Umbilical cord (tissue), 2 donors: ENCODE results near the gene KIAA1217. TPM values are rescaled to one million over a fixed set of nuclear protein-coding genes. Genes with fewer than 3 reads are reported as not detected.
A peak's percentile ranks its signal among the peaks of the same experiment; 100 is the strongest.

ENCODE experiments used
- DNase-seq: peaks from one replicate; pipeline ENCODE4 v3.0.0-alpha.2; 2015; ENCODE audit warnings: low spot score
- total RNA-seq: library from RNA; depleted of rRNA; stranded (reverse); fragments of >200 nt; gene quantifications from one replicate; pipeline ENCODE4 v1.2.3, GENCODE V29; 2014; ENCODE audit warnings: low replicate concordance; ENCODE audit not compliant: insufficient read depth

The KIAA1217 gene
- total RNA-seq, 1 donor from 2014 or later, result 32.0 TPM

- no peak for DNase-seq
Measured at GRCh38 chr10:24494777-24495176, 285.8 kb downstream of the KIAA1217 start.

GRCh38 chr10:24495666-24496460 is 286.9 kb downstream of the KIAA1217 start:
- DNase-seq, result peak; percentile 20

- DNase-seq, result peak; percentile 82
Measured at GRCh38 chr10:24496906-24497305, 288.0 kb downstream of the KIAA1217 start.

DNA sequence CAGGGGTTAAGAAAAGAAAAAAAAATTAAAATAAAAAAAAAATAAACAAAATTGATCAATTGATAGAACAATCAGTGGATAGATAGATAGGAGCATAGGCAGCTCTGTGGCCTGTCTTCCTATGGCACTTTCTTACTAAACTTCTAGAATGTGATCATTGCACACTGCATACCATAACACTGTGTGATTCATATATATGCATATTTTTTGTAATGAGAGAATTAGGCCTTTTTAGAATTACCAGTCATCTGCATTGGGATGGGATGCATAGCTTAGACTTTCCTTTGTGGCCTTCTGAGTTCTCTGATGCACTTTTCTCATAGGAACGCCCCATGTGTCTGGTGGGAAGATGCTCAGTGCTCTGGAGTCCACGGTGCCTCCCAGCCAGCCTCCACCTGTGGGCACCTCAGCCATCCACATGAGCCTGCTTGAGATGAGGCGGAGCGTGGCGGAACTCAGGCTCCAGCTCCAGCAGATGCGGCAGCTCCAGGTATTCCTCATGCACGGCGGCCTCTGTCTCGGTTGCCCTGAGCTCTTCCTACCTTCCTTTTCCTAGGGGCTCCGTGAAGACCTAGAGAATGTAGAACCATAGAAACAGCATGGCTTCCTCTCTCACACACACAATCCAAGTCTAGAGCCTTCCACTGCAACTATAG is 292.2 kb downstream of the KIAA1217 start:
- DNase-seq, result no peak

DNA sequence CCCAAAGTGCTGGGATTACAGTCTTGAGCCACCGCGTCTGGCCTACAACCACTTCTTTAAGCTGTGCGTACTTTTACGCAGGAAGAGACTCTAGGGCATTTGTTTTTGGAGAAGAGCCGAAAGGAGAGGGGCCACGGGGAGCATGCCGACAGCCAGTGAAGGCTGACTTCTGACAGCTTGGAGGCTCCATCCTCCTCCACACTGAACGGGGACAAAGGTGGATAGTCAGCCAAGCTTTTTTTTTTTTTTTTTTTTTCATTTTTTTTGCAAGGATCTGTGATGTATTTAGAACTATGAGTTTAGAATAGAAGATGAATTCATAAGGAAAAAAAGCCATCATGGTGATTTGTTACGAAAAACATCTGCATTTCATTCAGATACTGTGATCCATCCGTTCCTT is 293.1 kb downstream of the KIAA1217 start:
- no peak for DNase-seq

- DNase-seq, result peak; percentile 20
Measured at GRCh38 chr10:24502801-24503460, 294.0 kb downstream of the KIAA1217 start.

GRCh38 chr10:24503461-24504320 is 294.8 kb downstream of the KIAA1217 start:
- DNase-seq, result peak; percentile 64

DNA sequence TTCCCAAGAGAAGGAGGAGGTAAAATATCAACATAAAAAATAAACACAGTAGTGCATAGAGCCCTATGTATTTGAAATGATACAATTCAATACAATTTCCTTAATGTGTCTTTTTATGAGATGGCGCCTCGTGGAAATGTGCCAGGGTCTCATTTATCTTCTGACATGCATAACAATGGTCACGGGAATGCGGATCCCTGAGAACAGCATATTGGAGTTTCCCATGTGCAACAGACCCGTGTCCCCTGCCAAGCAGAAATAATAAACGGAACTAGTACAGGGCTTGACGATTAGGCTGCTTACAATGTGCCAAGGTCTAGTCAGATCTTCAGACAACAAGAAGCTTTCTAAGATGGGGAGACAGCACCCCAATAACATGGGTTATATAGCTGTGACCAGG is 296.8 kb downstream of the KIAA1217 start:
- no peak for DNase-seq

GRCh38 chr10:24513155-24513554 is 304.2 kb downstream of the KIAA1217 start:
- DNase-seq, result no peak

DNA sequence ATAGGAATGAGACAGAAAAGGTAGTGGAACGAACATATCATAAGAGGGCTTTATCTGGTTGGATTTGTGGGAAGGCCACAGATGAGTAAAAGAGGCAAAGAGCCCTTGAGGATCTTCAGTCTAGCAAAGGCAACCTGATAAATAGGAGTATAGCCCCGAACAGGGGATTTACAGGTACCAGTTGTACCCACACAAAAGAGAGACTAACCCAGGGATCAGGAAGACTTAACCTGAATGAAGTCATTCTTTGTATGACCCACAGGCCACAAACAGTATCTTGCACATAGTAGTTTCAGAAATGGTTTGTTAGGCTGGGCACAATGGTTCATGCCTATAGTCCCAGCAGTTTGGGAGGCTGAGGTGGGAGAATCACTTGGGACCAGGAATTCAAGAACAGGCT is 306.5 kb downstream of the KIAA1217 start:
- no peak for DNase-seq

GRCh38 chr10:24518411-24518810 is 309.5 kb downstream of the KIAA1217 start:
- no peak for DNase-seq

DNA sequence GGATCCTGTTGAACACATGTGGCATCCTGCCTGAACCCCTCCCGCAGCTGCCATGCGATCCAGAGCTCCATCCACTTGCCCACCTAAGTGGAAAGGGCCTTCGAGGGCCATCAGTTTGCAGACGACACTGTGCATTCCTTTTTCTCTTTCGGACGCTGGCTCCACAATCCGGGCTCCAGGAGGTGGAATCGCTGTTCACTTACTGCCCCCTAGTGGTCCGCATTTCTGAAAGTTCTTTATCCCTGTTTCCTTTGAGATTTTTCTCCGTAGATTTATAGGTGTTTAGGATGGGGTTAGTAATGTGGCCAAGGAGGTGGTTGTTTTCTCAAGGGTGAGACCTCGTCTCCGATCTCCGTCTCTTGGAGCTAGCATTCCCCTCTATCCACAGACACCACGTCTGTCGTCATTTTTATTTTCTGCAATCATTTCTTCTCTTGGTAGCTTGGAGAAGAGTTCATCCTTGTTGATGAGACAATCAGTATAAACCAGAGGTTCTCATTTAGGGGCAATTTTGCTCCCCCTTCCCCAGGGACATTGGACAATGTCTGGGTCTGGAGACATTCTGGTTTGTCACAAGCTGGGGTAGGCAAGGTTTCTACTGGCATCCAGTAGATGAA is 310.2 kb downstream of the KIAA1217 start:
- DNase-seq, result peak; percentile 71

- no peak for DNase-seq
Measured at GRCh38 chr10:24519950-24520349, 311.0 kb downstream of the KIAA1217 start.

DNA sequence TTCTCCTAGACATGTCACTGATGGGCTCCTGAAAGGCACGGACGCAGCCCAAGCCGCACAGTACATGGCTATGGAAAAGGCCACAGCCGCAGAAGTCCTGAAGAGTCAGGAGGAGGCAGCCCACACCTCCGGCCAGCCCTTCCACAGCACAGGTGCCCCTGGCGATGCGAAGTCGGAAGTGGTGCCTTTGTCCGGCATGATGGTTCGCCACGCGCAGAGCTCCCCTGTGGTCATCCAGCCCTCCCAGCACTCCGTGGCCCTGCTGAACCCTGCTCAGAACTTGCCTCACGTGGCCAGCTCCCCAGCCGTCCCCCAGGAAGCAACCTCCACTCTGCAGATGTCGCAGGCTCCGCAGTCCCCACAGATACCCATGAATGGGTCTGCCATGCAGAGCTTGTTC is 315.4 kb downstream of the KIAA1217 start:
- no peak for DNase-seq

DNA sequence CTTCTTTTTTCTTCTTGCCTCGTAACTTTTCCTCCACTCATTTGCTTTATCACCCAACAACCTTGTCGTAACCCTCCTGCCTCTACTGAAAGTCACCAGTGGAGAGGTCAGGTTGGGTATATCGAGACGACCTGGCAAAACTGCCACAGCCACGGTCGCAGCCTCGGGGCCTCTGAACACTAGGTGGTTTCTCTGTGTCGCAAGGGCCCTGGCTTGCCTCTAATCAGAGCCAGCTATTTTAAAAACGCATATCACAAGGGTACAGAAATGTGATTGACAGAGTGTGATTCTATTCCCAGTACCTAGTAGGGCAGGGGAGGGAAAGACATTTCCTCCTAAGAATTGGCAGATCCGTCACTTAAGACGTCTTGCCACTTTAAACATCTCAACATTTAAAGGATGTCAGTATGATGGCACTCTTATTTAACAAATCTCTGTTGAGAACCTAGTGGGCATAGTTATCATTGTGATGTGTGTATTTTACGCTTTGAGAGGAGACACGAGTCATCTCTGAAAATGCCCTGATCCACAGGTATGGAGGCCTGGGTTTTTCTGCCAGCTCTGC is 317.2 kb downstream of the KIAA1217 start:
- DNase-seq, result no peak

GRCh38 chr10:24528946-24529345 is 320.0 kb downstream of the KIAA1217 start:
- DNase-seq, result no peak

GRCh38 chr10:24531439-24531838 is 322.5 kb downstream of the KIAA1217 start:
- no peak for DNase-seq

DNA sequence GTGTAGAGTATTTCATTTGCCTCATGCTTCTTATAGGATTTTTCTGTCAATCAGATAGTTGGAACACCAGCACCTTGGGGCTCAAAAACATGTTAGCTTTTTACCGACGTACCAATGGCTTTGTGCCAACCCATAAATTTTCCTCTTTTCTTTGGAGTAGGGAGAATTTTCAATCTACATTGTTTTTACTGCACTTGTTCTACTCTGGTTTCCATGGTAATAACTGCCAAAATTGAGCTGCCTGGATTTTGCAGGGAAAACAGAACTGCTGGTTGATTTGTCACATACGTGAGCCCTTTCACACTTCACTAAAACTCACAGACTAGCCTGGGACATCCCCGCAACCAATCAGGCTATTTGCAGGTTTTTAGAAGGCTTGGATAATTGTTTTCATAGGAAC is 325.0 kb downstream of the KIAA1217 start:
- no peak for DNase-seq

- no peak for DNase-seq
Measured at GRCh38 chr10:24536636-24537035, 327.7 kb downstream of the KIAA1217 start.

- no peak for DNase-seq
Measured at GRCh38 chr10:24541239-24541753, 332.4 kb downstream of the KIAA1217 start.
